Measurements from ENCODE around the gene ATXN1.

GRCh38 chr6:16741112-16742016 is 19.9 kb downstream of the ATXN1 start:
- no peak for TF ChIP-seq CTCF (IDR thresholded peaks at IDR 0.05; ENCODE audit: control extremely low read depth in 1 of 3, insufficient read depth in 1 of 3, low read depth in 1 of 3, low read length in 3 of 3)
- TF ChIP-seq ZNF274 (IDR thresholded peaks at IDR 0.05; ENCODE audit: borderline replicate concordance, extremely low read depth, low read length) = no peak
- no peak for TF ChIP-seq EP300 (IDR thresholded peaks at IDR 0.05; ENCODE audit: borderline replicate concordance in 1 of 2, low read depth in 2 of 2, low read length in 2 of 2)
- no peak for TF ChIP-seq SP1 (IDR thresholded peaks at IDR 0.05; ENCODE audit: low read depth, low read length)
- no peak for TF ChIP-seq MAFK (IDR thresholded peaks at IDR 0.05; ENCODE audit: low read depth, low read length)
